Uterus (tissue), 2 donors: ENCODE results near the gene NRXN3.

Source experiments
- CTCF ChIP-seq, 4 experiments: fragments of 200-600 bp in 2 of 4; fragments of 450-650 bp in 2 of 4; sonication (generic) in 2 of 4; IDR thresholded peaks; one replicate each; pipeline ENCODE4 v1.5.1; 2016 to 2019; ENCODE audit warnings: antibody characterized with exemption in 4 of 4, mild to moderate bottlenecking in 2 of 4, moderate library complexity in 1 of 4
- POLR2A ChIP-seq, 2 donors: fragments of 450-650 bp; IDR thresholded peaks; one replicate each; pipeline ENCODE4 v1.6.1; 2016; ENCODE audit warnings: antibody characterized with exemption in 2 of 2, mild to moderate bottlenecking in 1 of 2, moderate library complexity in 1 of 2

GRCh38 chr14:79157369-79157768 lies 987.2 kb downstream of the NRXN3 start:
- TF ChIP-seq CTCF (IDR thresholded peaks at IDR 0.05) (no peak), POLR2A (IDR thresholded peaks at IDR 0.05) (no peak)
